Measurements from ENCODE around the gene SLC35F2. TPM values are rescaled to one million over a fixed set of nuclear protein-coding genes. Genes with fewer than 3 reads are reported as not detected.

Gene SLC35F2
- total and polyA plus RNA-seq, 2 of the 13 experiments (the other 11 are each of a cell fraction or from before 2014, with no cell fraction given): 5.8 to 20.3 TPM

GRCh38 chr11:107808521-107808920, 50.1 kb downstream of the SLC35F2 start:
- CTCF ChIA-PET (ENCODE audit: low intra/inter-chr PET ratio, low total read pairs): no interaction called here

DNA sequence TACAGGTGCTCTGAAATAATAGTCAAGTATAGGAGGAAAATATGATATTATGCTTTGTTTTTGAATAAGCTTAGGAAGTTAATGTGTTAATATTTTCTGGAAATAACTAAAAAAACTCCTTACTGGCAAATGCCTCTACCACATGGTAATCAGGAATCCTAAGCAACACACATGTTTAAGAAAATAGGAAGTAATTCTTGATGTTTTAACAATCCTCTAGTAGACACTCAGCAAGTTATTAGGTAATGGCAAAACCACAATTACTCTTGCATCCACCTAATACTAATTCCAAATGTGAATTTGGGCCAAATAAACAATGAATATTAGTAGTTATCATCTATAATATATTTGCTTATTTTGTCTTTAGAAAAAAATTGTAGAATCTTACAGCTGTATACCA, 53.6 kb downstream of the SLC35F2 start:
- POLR2A ChIA-PET: no interaction called here
- CTCF ChIA-PET (ENCODE audit: low intra/inter-chr PET ratio, low total read pairs): no interaction called here
- H3K4me1 ChIP-seq (ENCODE audit: insufficient read depth, low read length): no peaks in the 10 kb centered on the region
- no TSS peak for BruUV-seq (replicated peaks)
- FAIRE-seq: no peak
- H3K9ac ChIP-seq (ENCODE audit: insufficient read depth, low read depth, low read length): no peak overlapping the region
- intact Hi-C loops (cut with micrococcal nuclease; ENCODE audit: unreplicated experiment) (no loop called here), in situ Hi-C loops (cut with HindIII; ENCODE audit: extremely low pct_ligation_motif_present, low pct_unique_long_range_greater_than_20kb) (no loop called here)
- H3K79me2 ChIP-seq (ENCODE audit: insufficient read depth, low read length): no peaks in the 10 kb centered on the region
- ATAC-seq: no peak
- no peaks in the 10 kb centered on the region for H3K9me3 ChIP-seq (ENCODE audit: low read length)
- H3K27me3 ChIP-seq (ENCODE audit: control insufficient read depth in 1 of 2, insufficient read depth in 2 of 2, low read length in 2 of 2): no peaks in the 10 kb centered on the region
- no peak for DNase-seq (ENCODE audit: low spot score)
- H3K4me2 ChIP-seq (ENCODE audit: low read depth, low read length): no peak overlapping the region
- no peak overlapping the region for H3K27ac ChIP-seq (ENCODE audit: extremely low read length, insufficient read depth, low read length)
- H2AFZ ChIP-seq (ENCODE audit: low read length): no peak overlapping the region
- peaks cover 2 to 4% of the 10 kb centered on the region in 2 experiments; a peak in 3 of 5 replicates for H3K36me3 ChIP-seq (replicated peaks in 1 of 2; ENCODE audit: control insufficient read depth in 1 of 2, insufficient read depth in 2 of 2, low read length in 2 of 2)
- no peaks in the 10 kb centered on the region for H4K20me1 ChIP-seq (ENCODE audit: insufficient read depth, low read length)
- H3K4me3 ChIP-seq (replicated peaks in 1 of 3; ENCODE audit: insufficient read depth in 1 of 3, low read depth in 2 of 3, low read length in 3 of 3): no peak overlapping the region
- TF ChIP-seq THAP9 (CRISPR knock-in tag; IDR thresholded peaks at IDR 0.05; ENCODE audit: borderline replicate concordance) (no peak), GLMP (CRISPR knock-in tag; IDR thresholded peaks at IDR 0.05; ENCODE audit: borderline replicate concordance) (no peak), PAX8 (CRISPR knock-in tag; IDR thresholded peaks at IDR 0.05; ENCODE audit: borderline replicate concordance) (no peak), ZBTB38 (CRISPR knock-in tag; IDR thresholded peaks at IDR 0.05) (no peak), TSC22D2 (CRISPR knock-in tag; IDR thresholded peaks at IDR 0.05; ENCODE audit: borderline replicate concordance) (no peak), ZNF672 (CRISPR knock-in tag; IDR thresholded peaks at IDR 0.05) (no peak), KLF12 (CRISPR knock-in tag; IDR thresholded peaks at IDR 0.05; ENCODE audit: borderline replicate concordance) (no peak), ADNP (CRISPR knock-in tag; IDR thresholded peaks at IDR 0.05) (no peak), SMAD1 (CRISPR knock-in tag; IDR thresholded peaks at IDR 0.05; ENCODE audit: borderline replicate concordance, low read depth) (no peak), TARDBP (CRISPR knock-in tag; IDR thresholded peaks at IDR 0.05) (no peak)

More at GRCh38 chr11:107808521-107808920, 50.1 kb downstream of the SLC35F2 start:
- peaks cover 5% of the 10 kb centered on the region for H3K4me1 ChIP-seq (ENCODE audit: insufficient read depth, low read length)
- H4K20me1 ChIP-seq (ENCODE audit: insufficient read depth, low read length): no peaks in the 10 kb centered on the region
- no peak overlapping the region for H2AFZ ChIP-seq (ENCODE audit: low read length)
- H3K9me3 ChIP-seq (ENCODE audit: low read length): no peaks in the 10 kb centered on the region
- intact Hi-C loops (cut with micrococcal nuclease; ENCODE audit: unreplicated experiment) (no loop called here), in situ Hi-C loops (cut with HindIII; ENCODE audit: extremely low pct_ligation_motif_present, low pct_unique_long_range_greater_than_20kb) (no loop called here)
- H3K4me2 ChIP-seq (ENCODE audit: low read depth, low read length): no peak overlapping the region
- peaks cover 1 to 4% of the 10 kb centered on the region in 2 experiments; a peak in 3 of 5 replicates for H3K36me3 ChIP-seq (replicated peaks in 1 of 2; ENCODE audit: control insufficient read depth in 1 of 2, insufficient read depth in 2 of 2, low read length in 2 of 2)
- no peaks in the 10 kb centered on the region for H3K27me3 ChIP-seq (ENCODE audit: control insufficient read depth in 1 of 2, insufficient read depth in 2 of 2, low read length in 2 of 2)
- FAIRE-seq: no peak
- H3K79me2 ChIP-seq (ENCODE audit: insufficient read depth, low read length): no peaks in the 10 kb centered on the region
- WGBS (ENCODE audit: low lambda C conversion rate): 85% methylated on average over 4 of the region's 4 CpGs
- DNase-seq (ENCODE audit: low spot score): no peak
- no peak for ATAC-seq
- H3K9ac ChIP-seq (ENCODE audit: insufficient read depth, low read depth, low read length): no peak overlapping the region
- POLR2A ChIA-PET: no interaction called here
- H3K4me3 ChIP-seq (replicated peaks in 1 of 3; ENCODE audit: insufficient read depth in 1 of 3, low read depth in 2 of 3, low read length in 3 of 3): no peak overlapping the region
- no peak overlapping the region for H3K27ac ChIP-seq (ENCODE audit: extremely low read length, insufficient read depth, low read length)
- no TSS peak for BruUV-seq (replicated peaks)
- TF ChIP-seq ZBTB26 (CRISPR knock-in tag; IDR thresholded peaks at IDR 0.05; ENCODE audit: borderline replicate concordance) (no peak), ZNF367 (CRISPR knock-in tag; IDR thresholded peaks at IDR 0.05; ENCODE audit: borderline replicate concordance) (no peak), MAZ (IDR thresholded peaks at IDR 0.05; ENCODE audit: borderline replicate concordance, low read depth, low read length) (no peak), MAZ (CRISPR knock-in tag; IDR thresholded peaks at IDR 0.05; ENCODE audit: low read depth) (no peak), ZNF747 (CRISPR knock-in tag; IDR thresholded peaks at IDR 0.05; ENCODE audit: borderline replicate concordance) (no peak)

Data from HepG2 (cell line).